H1 (cell line): ENCODE measurements around the gene CYP27C1. TPM values are rescaled to one million over a fixed set of nuclear protein-coding genes. Genes with fewer than 3 reads are reported as not detected.

Experiments
- ATF2 ChIP-seq: IDR thresholded peaks from 2 replicates; pipeline ENCODE4 v1.6.1; 2012; ENCODE audit warnings: low read length, inconsistent platforms
- HDAC6 ChIP-seq: IDR thresholded peaks from one replicate; pipeline ENCODE4 v1.7.1; 2012; ENCODE audit warnings: low read depth, mild to moderate bottlenecking, inconsistent platforms, low read length, moderate library complexity
- JUN ChIP-seq: IDR thresholded peaks from 2 replicates; pipeline ENCODE4 v1.6.1; 2011; ENCODE audit warnings: low read depth, mild to moderate bottlenecking, improper control_type of control experiment, low read length
- KDM1A ChIP-seq: fragments of 200-600, 300-600 bp; sonication (generic); IDR thresholded peaks from 2 replicates; pipeline ENCODE4 v1.7.1; 2016; ENCODE audit warnings: mild to moderate bottlenecking, low read length, borderline replicate concordance
- polyA plus RNA-seq, 7 experiments: library from polyadenylated mRNA; depleted of rRNA in 3 of 7; stranded (reverse) in 5 of 7; unstranded in 2 of 7; fragments of >200 nt in 5 of 7; fragments of 200-250 nt in 2 of 7; gene quantifications; 1 replicate in 5 of 7; 2 replicates in 1 of 7; 4 replicates in 1 of 7; pipeline versions ENCODE4 v1.2.1 to v1.2.3, GENCODE V29; 2011 to 2013; ENCODE audit warnings: missing spikeins in 2 of 7, mixed read lengths in 2 of 7
- total RNA-seq: library from RNA; stranded (reverse); fragmentation: NEBNext Ultra II Directional; extraction: Animal tissue kit (Norgen Biotek cat#: 25700); gene quantifications from 2 replicates; pipeline ENCODE4 v1.2.1, GENCODE V29; 2021

The CYP27C1 gene
- total and polyA plus RNA-seq, 2 of the 8 experiments (the other 6 are each of a cell fraction or from before 2014, with no cell fraction given), result 1.3 to 3.2 TPM

- TF ChIP-seq ATF2 (no peak), KDM1A (no peak), HDAC6 (no peak), JUN (no peak)
These were observed 79.6 kb downstream of the CYP27C1 start (continued) for GRCh38 chr2:127140538-127140937.
